ENCODE measurements around the gene ATP6V1B1.
"Not testable (repeated sequence)": the region's sequence is repeated elsewhere in the genome, so short reads cannot be mapped to it uniquely, and the experiment has no call there.

Gene ATP6V1B1

DNA sequence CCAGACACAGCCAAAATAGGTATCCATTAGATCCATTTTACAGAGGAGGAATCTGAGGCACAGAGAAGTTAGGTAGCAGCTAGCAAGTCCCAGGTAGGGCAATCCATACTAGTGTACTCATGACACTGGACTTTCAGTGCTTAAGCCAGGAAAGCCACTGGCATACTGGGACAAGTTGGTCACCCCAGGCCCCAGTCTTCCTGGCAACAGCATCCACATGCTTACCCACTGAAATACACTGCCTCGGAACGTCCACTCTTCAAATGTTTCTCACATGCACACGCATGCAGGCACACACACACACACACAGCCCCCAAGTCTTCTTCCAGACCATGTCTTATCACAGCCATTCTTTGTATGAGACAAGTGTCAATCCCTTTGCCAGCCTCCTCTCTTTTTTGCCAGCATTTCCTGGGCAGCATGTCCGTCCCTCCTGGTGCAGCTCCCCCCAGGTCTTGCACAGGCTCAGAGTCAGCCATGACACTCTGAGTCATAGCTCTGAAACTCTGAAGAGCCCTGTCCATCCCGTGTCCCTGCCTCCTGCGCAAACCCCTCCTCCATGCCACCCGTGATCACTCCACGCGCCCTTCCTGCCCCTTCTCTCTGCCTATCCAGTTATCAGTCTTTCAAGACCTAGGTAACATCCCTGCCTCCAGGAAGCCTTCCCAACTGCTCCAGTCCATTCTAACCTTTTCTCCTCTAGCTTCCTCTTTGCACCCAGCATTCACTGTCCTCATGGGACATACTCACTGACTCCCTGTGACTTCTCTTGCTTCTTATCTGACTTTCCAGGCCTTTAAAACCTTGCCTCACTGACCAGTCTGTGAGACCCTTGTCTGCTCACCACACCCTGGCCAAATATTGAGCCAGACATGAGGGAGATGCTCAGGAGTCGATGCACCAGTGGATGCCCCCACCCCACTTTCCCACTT is 69.8 kb downstream of the ATP6V1B1 start:
- H3K4me3 ChIP-seq (ENCODE audit: low read length), result no peak overlapping the region
- no peak for TF ChIP-seq CTCF (conservative IDR thresholded peaks at IDR 0.05; ENCODE audit: low read length)
- no peak for DNase-seq (ENCODE audit: low read depth)

DNA sequence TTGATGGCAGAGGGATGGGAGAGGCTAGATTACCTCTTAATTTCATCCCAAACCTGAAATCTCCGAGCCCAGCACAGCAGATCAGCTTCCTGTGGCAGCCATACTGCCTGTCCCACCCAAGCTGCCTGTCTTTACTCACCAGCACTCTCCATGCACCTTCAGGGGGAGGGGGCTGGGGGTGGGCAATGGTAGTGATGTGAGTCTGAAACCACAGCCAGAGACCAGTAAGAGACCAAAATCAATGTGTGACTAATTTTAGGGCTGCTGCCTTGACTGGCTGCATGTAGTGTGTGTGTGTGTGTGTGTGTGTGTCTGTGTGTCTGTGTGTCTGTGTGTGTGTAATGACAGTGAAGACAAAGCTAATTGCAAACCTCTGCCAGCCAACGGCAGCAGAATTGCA is 70.6 kb downstream of the ATP6V1B1 start:
- no peak for TF ChIP-seq CTCF (conservative IDR thresholded peaks at IDR 0.05; ENCODE audit: low read length)
- no peak overlapping the region for H3K4me3 ChIP-seq (ENCODE audit: low read length)
- DNase-seq (ENCODE audit: low read depth), result no peak

- no peak for DNase-seq (ENCODE audit: low read depth)
- no peak for TF ChIP-seq CTCF (conservative IDR thresholded peaks at IDR 0.05; ENCODE audit: low read length)
Measured at GRCh38 chr2:71006955-71007799, 71.5 kb downstream of the ATP6V1B1 start.

DNA sequence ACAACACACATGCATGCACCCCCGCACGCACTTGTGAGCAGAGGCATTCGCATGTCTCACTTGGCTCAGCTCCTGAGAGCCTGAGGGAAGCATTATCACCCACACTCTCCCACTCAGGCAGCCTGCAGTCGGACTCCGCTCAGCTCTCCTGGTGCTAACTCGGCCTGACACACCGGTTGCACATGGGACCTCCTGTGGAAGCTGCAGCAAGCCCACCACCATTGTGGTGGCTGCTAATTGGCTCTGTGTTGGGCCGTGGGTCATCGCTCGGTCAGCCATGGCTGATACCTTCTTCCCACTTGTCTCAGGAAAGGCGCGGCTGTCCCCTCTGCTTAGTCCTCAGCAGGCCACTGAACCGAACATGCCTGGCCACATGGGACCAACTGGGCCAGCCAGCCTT is 72.6 kb downstream of the ATP6V1B1 start:
- no peak for DNase-seq (ENCODE audit: low read depth)
- no peak overlapping the region for H3K4me3 ChIP-seq (ENCODE audit: low read length)
- no peak for TF ChIP-seq CTCF (conservative IDR thresholded peaks at IDR 0.05; ENCODE audit: low read length)

More at GRCh38 chr2:71006955-71007799, 71.5 kb downstream of the ATP6V1B1 start:
- H3K4me3 ChIP-seq (ENCODE audit: low read length), result no peak overlapping the region

DNA sequence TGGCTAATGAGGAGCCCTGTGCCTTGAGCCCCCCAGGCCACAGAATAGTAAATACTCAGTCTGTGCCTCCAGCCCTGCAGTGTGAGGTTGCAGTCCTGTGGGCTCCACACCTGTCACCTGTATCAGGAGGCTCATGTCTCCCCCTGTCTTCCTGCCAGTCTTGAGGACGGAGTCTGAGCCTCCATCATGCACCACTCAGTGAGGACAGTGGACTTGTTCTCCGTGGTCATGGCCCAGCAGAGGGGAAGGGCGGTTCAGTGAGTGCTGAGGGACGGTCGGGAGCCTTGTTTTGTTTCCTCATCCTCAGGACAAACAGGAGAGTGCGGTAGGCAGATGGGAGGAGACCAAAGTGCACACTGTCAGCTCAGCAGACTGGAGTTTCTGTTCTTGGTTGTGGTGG is 76.1 kb downstream of the ATP6V1B1 start:
- H3K4me3 ChIP-seq (ENCODE audit: low read length); DNase-seq (ENCODE audit: low read depth): not testable (repeated sequence)
